Upper lobe of left lung (tissue), 6 donors: Measurements from ENCODE around the gene IL1RAPL1. TPM values are rescaled to one million over a fixed set of nuclear protein-coding genes. Genes with fewer than 3 reads are reported as not detected.

Experiments
- ATAC-seq, 2 donors: fragments of 200-7000 bp; cut with Tn5 transposase; one replicate each; pipeline ENCODE4 v1.9.1; 2022; ENCODE audit warnings: mild to moderate bottlenecking in 2 of 2, moderate library complexity in 2 of 2; ENCODE audit not compliant: low FRiP score in 2 of 2
- DNase-seq, 2 donors: peaks; one replicate each; pipeline ENCODE4 v3.0.0-alpha.2; 2019 to 2020
- H3K27ac ChIP-seq, 4 donors: fragments of 200-600 bp; sonication (generic); one replicate each; pipeline ENCODE4 v1.5.1; 2016 to 2019
- H3K27me3 ChIP-seq, 4 donors: fragments of 200-600 bp; sonication (generic); one replicate each; pipeline ENCODE4 v1.5.1; 2017 to 2019
- H3K36me3 ChIP-seq, 4 donors: fragments of 200-600 bp; sonication (generic); one replicate each; pipeline ENCODE4 v1.5.1; 2016 to 2019
- H3K4me1 ChIP-seq, 4 donors: fragments of 200-600 bp; sonication (generic); one replicate each; pipeline ENCODE4 v1.5.1; 2018 to 2019
- H3K4me3 ChIP-seq, 4 donors: fragments of 200-600 bp; sonication (generic); one replicate each; pipeline ENCODE4 v1.5.1; 2017 to 2019; ENCODE audit warnings: mild to moderate bottlenecking in 2 of 4, moderate library complexity in 1 of 4
- H3K9me3 ChIP-seq, 4 donors: fragments of 200-600 bp; sonication (generic); one replicate each; pipeline ENCODE4 v1.5.1; 2018 to 2019
- CTCF ChIP-seq, 6 experiments: fragments of 450-650 bp in 4 of 6; fragments of 200-600 bp in 2 of 6; sonication (generic) in 2 of 6; IDR thresholded peaks; one replicate each; pipeline ENCODE4 v1.5.1; 2016 to 2019; ENCODE audit warnings: antibody characterized with exemption in 6 of 6
- EP300 ChIP-seq, 4 donors: sonication (generic); formaldehyde crosslinking; IDR thresholded peaks; one replicate each; pipeline ENCODE4 v1.5.1; 2017; ENCODE audit warnings: antibody characterized with exemption in 4 of 4, control low read depth in 2 of 4
- POLR2A ChIP-seq, 4 donors: fragments of 450-650 bp; IDR thresholded peaks; one replicate each; pipeline ENCODE4 v1.5.1; 2016 to 2017; ENCODE audit warnings: antibody characterized with exemption in 4 of 4, mild to moderate bottlenecking in 2 of 4
- POLR2AphosphoS5 ChIP-seq, 2 donors: sonication (generic); formaldehyde crosslinking; IDR thresholded peaks; one replicate each; pipeline ENCODE4 v1.5.1; 2017; ENCODE audit warnings: antibody characterized with exemption in 2 of 2
- WGBS, 2 donors: methylation state at CpG; one replicate each; pipeline ENCODE4 v1.1.5; 2017 to 2018; 5-methylcytosine and 5-hydroxymethylcytosine counted together
- total RNA-seq, 6 donors: library from RNA; depleted of rRNA in 4 of 6; stranded (reverse); fragments of >200 nt in 4 of 6; gene quantifications; one replicate each; pipeline versions ENCODE4 v1.1.0 to v1.2.1, GENCODE V29; 2016 to 2021
- donor health status: DM: no; HTN: no; CAD: no; lungs with moderate emphysema.
- donor health status: DM: no; HTN: yes; CAD: no; lungs with severe emphysema.

The IL1RAPL1 gene
- total RNA-seq, 6 donors from 2014 or later: 0.09 to 0.46 (median 0.33) TPM; not detected in 3

- no peaks in the 10 kb centered on the region for H3K4me1 ChIP-seq
- no peaks in the 10 kb centered on the region for H3K27me3 ChIP-seq
- ATAC-seq (no peak), DNase-seq (no peak)
- H3K4me3 ChIP-seq: no peak overlapping the region
- H3K27ac ChIP-seq: no peak overlapping the region
- H3K36me3 ChIP-seq: no peaks in the 10 kb centered on the region
- WGBS, 2 donors: 58 to 86% methylated on average over 1 of the region's 1 CpG
- H3K9me3 ChIP-seq: no peaks in the 10 kb centered on the region
- no peak for TF ChIP-seq CTCF (IDR thresholded peaks at IDR 0.05)
- no peak for TF ChIP-seq POLR2AphosphoS5 (IDR thresholded peaks at IDR 0.05)
- TF ChIP-seq EP300 (IDR thresholded peaks at IDR 0.05): no peak
- no peak for TF ChIP-seq POLR2A (IDR thresholded peaks at IDR 0.05)
These were observed 882.8 kb downstream of the IL1RAPL1 start for GRCh38 chrX:29470030-29470429.

- DNase-seq: no peak
- Histone ChIP-seq H3K4me1 (no peaks in the 10 kb centered on the region), H3K27me3 (no peaks in the 10 kb centered on the region), H3K9me3 (no peaks in the 10 kb centered on the region), H3K4me3 (no peak overlapping the region), H3K36me3 (no peaks in the 10 kb centered on the region), H3K27ac (no peak overlapping the region)
- TF ChIP-seq CTCF (IDR thresholded peaks at IDR 0.05): no peak
- no peak for TF ChIP-seq EP300 (IDR thresholded peaks at IDR 0.05)
- TF ChIP-seq POLR2A (IDR thresholded peaks at IDR 0.05): no peak
- no peak for TF ChIP-seq POLR2AphosphoS5 (IDR thresholded peaks at IDR 0.05)
- ATAC-seq: no peak
These were observed 884.6 kb downstream of the IL1RAPL1 start for GRCh38 chrX:29471829-29472228.

GRCh38 chrX:29477878-29478277 lies 890.6 kb downstream of the IL1RAPL1 start:
- no peak overlapping the region for H3K4me3 ChIP-seq
- 45 to 67% methylated on average over 1 of the region's 1 CpG for WGBS, 2 donors

GRCh38 chrX:29478336-29479069 lies 891.3 kb downstream of the IL1RAPL1 start:
- H3K27ac ChIP-seq: no peak overlapping the region
- no peak for TF ChIP-seq EP300 (IDR thresholded peaks at IDR 0.05)
- TF ChIP-seq POLR2AphosphoS5 (IDR thresholded peaks at IDR 0.05): no peak
- TF ChIP-seq CTCF (IDR thresholded peaks at IDR 0.05): peak in 4 of 6 experiments; percentile 13 to 36 (median 20)
- no peak for TF ChIP-seq POLR2A (IDR thresholded peaks at IDR 0.05)
- ATAC-seq: peak in 1 of 2 donors; percentile 45

More at GRCh38 chrX:29477878-29478277, 890.6 kb downstream of the IL1RAPL1 start:
- ATAC-seq (no peak), DNase-seq (no peak)
- H3K9me3 ChIP-seq: no peaks in the 10 kb centered on the region
- H3K27me3 ChIP-seq: no peaks in the 10 kb centered on the region
- no peaks in the 10 kb centered on the region for H3K36me3 ChIP-seq
- no peak overlapping the region for H3K27ac ChIP-seq
- no peak for TF ChIP-seq POLR2A (IDR thresholded peaks at IDR 0.05)
- no peak for TF ChIP-seq CTCF (IDR thresholded peaks at IDR 0.05)
- no peak for TF ChIP-seq POLR2AphosphoS5 (IDR thresholded peaks at IDR 0.05)
- H3K4me1 ChIP-seq: no peaks in the 10 kb centered on the region

GRCh38 chrX:29487214-29487613 lies 900.0 kb downstream of the IL1RAPL1 start:
- no peak for DNase-seq
- no peak overlapping the region for H3K4me3 ChIP-seq
- H3K36me3 ChIP-seq: no peaks in the 10 kb centered on the region
- H3K4me1 ChIP-seq: no peaks in the 10 kb centered on the region
- 90 to 96% methylated on average over 2 of the region's 2 CpGs for whole genome bisulfite sequencing, 2 donors
- no peaks in the 10 kb centered on the region for H3K27me3 ChIP-seq
- no peak overlapping the region for H3K27ac ChIP-seq
- no peak for TF ChIP-seq POLR2AphosphoS5 (IDR thresholded peaks at IDR 0.05)
- no peaks in the 10 kb centered on the region for H3K9me3 ChIP-seq
- no peak for ATAC-seq

More at GRCh38 chrX:29478336-29479069, 891.3 kb downstream of the IL1RAPL1 start:
- DNase-seq: no peak
- WGBS, 2 donors: 45 to 50% methylated on average over 10 of the region's 10 CpGs
- Histone ChIP-seq H3K4me3 (no peak overlapping the region), H3K4me1 (no peaks in the 10 kb centered on the region), H3K36me3 (no peaks in the 10 kb centered on the region), H3K27me3 (no peaks in the 10 kb centered on the region), H3K9me3 (no peaks in the 10 kb centered on the region)
